ENCODE results near the gene FAM168A. TPM values are rescaled to one million over a fixed set of nuclear protein-coding genes. Genes with fewer than 3 reads are reported as not detected.

Gene FAM168A
- total RNA-seq, 1 donor from 2014 or later: 28.4 TPM

GRCh38 chr11:73592640-73593039 is 5.3 kb downstream of the FAM168A start:
- no peak overlapping the region for H3K4me3 ChIP-seq
- H3K27ac ChIP-seq (replicated peaks): no peak overlapping the region
- H3K36me3 ChIP-seq: no peaks in the 10 kb centered on the region
- H3K9me3 ChIP-seq (replicated peaks): no peaks in the 10 kb centered on the region
- intact Hi-C loops (cut with micrococcal nuclease): no loop called here
- H3K27me3 ChIP-seq (ENCODE audit: low read depth): no peaks in the 10 kb centered on the region
- peaks cover 33% of the 10 kb centered on the region for H3K4me1 ChIP-seq
- no peak for TF ChIP-seq CTCF (IDR thresholded peaks at IDR 0.05; ENCODE audit: borderline replicate concordance)
- DNase-seq: no peak

- Histone ChIP-seq H3K9me3 (replicated peaks) (no peaks in the 10 kb centered on the region), H3K27me3 (ENCODE audit: low read depth) (no peaks in the 10 kb centered on the region), H3K4me1 (peaks cover 24% of the 10 kb centered on the region), H3K27ac (replicated peaks) (no peak overlapping the region), H3K36me3 (no peaks in the 10 kb centered on the region), H3K4me3 (no peak overlapping the region)
- intact Hi-C loops (cut with micrococcal nuclease): no loop called here
- DNase-seq: no peak
- no peak for TF ChIP-seq CTCF (IDR thresholded peaks at IDR 0.05; ENCODE audit: borderline replicate concordance)
These were observed 6.2 kb downstream of the FAM168A start for GRCh38 chr11:73591743-73592142.

- intact Hi-C loops (cut with micrococcal nuclease): no loop called here
- Histone ChIP-seq H3K27ac (replicated peaks) (no peak overlapping the region), H3K36me3 (no peaks in the 10 kb centered on the region), H3K9me3 (replicated peaks) (no peaks in the 10 kb centered on the region), H3K4me1 (peaks cover 16% of the 10 kb centered on the region), H3K4me3 (no peak overlapping the region), H3K27me3 (ENCODE audit: low read depth) (no peaks in the 10 kb centered on the region)
- TF ChIP-seq CTCF (IDR thresholded peaks at IDR 0.05; ENCODE audit: borderline replicate concordance): no peak
- no peak for DNase-seq
These were observed 6.9 kb downstream of the FAM168A start for GRCh38 chr11:73590991-73591390.

- no peak for TF ChIP-seq CTCF (IDR thresholded peaks at IDR 0.05; ENCODE audit: borderline replicate concordance)
- DNase-seq: no peak
- Histone ChIP-seq H3K27me3 (ENCODE audit: low read depth) (no peaks in the 10 kb centered on the region), H3K27ac (replicated peaks) (no peak overlapping the region), H3K9me3 (replicated peaks) (no peaks in the 10 kb centered on the region), H3K4me3 (no peak overlapping the region), H3K36me3 (no peaks in the 10 kb centered on the region), H3K4me1 (peaks cover 3% of the 10 kb centered on the region)
- intact Hi-C loops (cut with micrococcal nuclease): no loop called here
These were observed 11.1 kb downstream of the FAM168A start for GRCh38 chr11:73586791-73587190.

- Histone ChIP-seq H3K4me1 (no peaks in the 10 kb centered on the region), H3K27me3 (ENCODE audit: low read depth) (no peaks in the 10 kb centered on the region), H3K9me3 (replicated peaks) (no peaks in the 10 kb centered on the region), H3K4me3 (no peak overlapping the region), H3K27ac (replicated peaks) (no peak overlapping the region), H3K36me3 (no peaks in the 10 kb centered on the region)
- intact Hi-C loops (cut with micrococcal nuclease): no loop called here
- DNase-seq: no peak
- TF ChIP-seq CTCF (IDR thresholded peaks at IDR 0.05; ENCODE audit: borderline replicate concordance): no peak
These were observed 11.9 kb downstream of the FAM168A start for GRCh38 chr11:73585834-73586575.

Data from left ventricle myocardium inferior (tissue), 1 donor.